Glutamatergic neuron (in vitro differentiated cells): Measurements from ENCODE around the gene LGR4. TPM values are rescaled to one million over a fixed set of nuclear protein-coding genes. Genes with fewer than 3 reads are reported as not detected.

Experiments
- DNase-seq: peaks from one replicate; pipeline ENCODE4 v3.0.0; 2022
- H3K27ac Mint-ChIP-seq: one replicate; pipeline ENCODE4 v1.8.0; 2020; ENCODE audit warnings: mild to moderate bottlenecking, mixed read lengths, inconsistent platforms; ENCODE audit not compliant: unreplicated experiment
- H3K27me3 Mint-ChIP-seq: one replicate; pipeline ENCODE4 v1.8.0; 2020; ENCODE audit warnings: mild to moderate bottlenecking, moderate library complexity, mixed read lengths, inconsistent platforms; ENCODE audit not compliant: unreplicated experiment
- H3K36me3 Mint-ChIP-seq: one replicate; pipeline ENCODE4 v1.8.0; 2020; ENCODE audit warnings: mild to moderate bottlenecking, mixed read lengths, inconsistent platforms; ENCODE audit not compliant: unreplicated experiment
- H3K4me1 Mint-ChIP-seq: one replicate; pipeline ENCODE4 v1.8.0; 2020; ENCODE audit warnings: mild to moderate bottlenecking, low read depth, mixed read lengths, inconsistent platforms; ENCODE audit not compliant: unreplicated experiment
- H3K4me3 Mint-ChIP-seq: one replicate; pipeline ENCODE4 v1.8.0; 2020; ENCODE audit warnings: mild to moderate bottlenecking, mixed read lengths, inconsistent platforms; ENCODE audit not compliant: unreplicated experiment
- H3K9me3 Mint-ChIP-seq: one replicate; pipeline ENCODE4 v1.8.0; 2020; ENCODE audit warnings: mild to moderate bottlenecking, moderate library complexity, mixed read lengths, inconsistent platforms; ENCODE audit not compliant: unreplicated experiment
- total RNA-seq: library from RNA; stranded (reverse); fragmentation: NEBNext Ultra II Directional; extraction: Animal tissue kit (Norgen Biotek cat#: 25700); gene quantifications from one replicate; pipeline ENCODE4 v1.2.1, GENCODE V29; 2021; ENCODE audit not compliant: unreplicated experiment
- TF ChIP-seq, protein P1 (sequence below): fragments of 200-600 bp; sonication (generic); IDR thresholded peaks from one replicate; pipeline ENCODE4 v1.5.0; 2021; ENCODE audit not compliant: partially characterized antibody, unreplicated experiment

The LGR4 gene
- total RNA-seq, 1 donor from 2014 or later = 87.1 TPM

- DNase-seq = no peak
- Mint-ChIP-seq H3K27me3 (peaks cover 2% of the 10 kb centered on the region), H3K4me3 (no peak overlapping the region), H3K27ac (no peak overlapping the region), H3K9me3 (peaks cover 6% of the 10 kb centered on the region), H3K4me1 (no peaks in the 10 kb centered on the region), H3K36me3 (no peaks in the 10 kb centered on the region)
- TF ChIP-seq, protein P1, sequence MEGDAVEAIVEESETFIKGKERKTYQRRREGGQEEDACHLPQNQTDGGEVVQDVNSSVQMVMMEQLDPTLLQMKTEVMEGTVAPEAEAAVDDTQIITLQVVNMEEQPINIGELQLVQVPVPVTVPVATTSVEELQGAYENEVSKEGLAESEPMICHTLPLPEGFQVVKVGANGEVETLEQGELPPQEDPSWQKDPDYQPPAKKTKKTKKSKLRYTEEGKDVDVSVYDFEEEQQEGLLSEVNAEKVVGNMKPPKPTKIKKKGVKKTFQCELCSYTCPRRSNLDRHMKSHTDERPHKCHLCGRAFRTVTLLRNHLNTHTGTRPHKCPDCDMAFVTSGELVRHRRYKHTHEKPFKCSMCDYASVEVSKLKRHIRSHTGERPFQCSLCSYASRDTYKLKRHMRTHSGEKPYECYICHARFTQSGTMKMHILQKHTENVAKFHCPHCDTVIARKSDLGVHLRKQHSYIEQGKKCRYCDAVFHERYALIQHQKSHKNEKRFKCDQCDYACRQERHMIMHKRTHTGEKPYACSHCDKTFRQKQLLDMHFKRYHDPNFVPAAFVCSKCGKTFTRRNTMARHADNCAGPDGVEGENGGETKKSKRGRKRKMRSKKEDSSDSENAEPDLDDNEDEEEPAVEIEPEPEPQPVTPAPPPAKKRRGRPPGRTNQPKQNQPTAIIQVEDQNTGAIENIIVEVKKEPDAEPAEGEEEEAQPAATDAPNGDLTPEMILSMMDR = no peak
Measured at GRCh38 chr11:27477831-27478230, 5.2 kb upstream of the LGR4 start.

DNA sequence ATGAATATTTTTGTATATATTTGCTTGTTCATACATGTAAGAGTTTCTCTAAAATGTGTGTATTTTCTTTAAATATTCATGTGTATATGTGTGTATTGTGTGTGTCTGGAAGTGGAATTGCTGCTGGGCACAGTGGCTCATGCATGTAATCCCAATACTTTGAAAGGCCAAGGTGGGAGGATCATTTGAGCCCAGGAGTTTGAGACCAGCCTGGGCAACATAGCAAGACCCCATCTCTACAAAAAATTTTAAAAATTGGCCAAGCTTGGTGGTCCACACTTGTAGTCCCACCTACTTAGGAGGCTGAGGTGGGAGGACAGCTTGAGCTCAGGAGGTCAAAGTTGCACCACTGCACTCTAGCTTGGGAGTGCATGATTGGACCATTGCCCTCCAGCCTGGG, 4.7 kb upstream of the LGR4 start:
- Mint-ChIP-seq H3K4me1 (no peaks in the 10 kb centered on the region), H3K27ac (no peak overlapping the region), H3K9me3 (peaks cover 9% of the 10 kb centered on the region), H3K27me3 (peaks cover 6% of the 10 kb centered on the region), H3K4me3 (no peak overlapping the region), H3K36me3 (no peaks in the 10 kb centered on the region)
- TF ChIP-seq, protein P1 = no peak
- DNase-seq = no peak

DNA sequence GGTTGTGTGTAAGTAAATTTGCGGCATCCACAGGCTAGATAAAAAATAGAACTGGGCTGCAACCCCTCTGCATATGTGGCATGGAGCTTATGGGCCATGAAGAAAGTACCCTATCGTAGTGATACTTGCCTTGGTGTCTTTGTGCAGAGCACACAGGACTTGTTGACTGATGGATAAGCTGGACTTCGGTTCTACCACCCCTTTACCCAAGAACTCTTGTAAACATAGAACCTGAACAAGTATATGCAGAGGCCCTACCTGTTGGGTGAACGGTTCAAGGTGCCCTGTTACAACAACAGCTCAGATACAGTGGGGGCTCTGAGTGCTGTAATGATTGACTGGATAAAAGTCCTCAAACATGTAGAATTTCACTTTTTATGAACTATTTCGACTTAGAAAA, 3.0 kb upstream of the LGR4 start:
- Mint-ChIP-seq H3K4me1 (no peaks in the 10 kb centered on the region), H3K4me3 (no peak overlapping the region), H3K36me3 (no peaks in the 10 kb centered on the region), H3K27ac (no peak overlapping the region), H3K27me3 (peaks cover 9% of the 10 kb centered on the region), H3K9me3 (peaks cover 9% of the 10 kb centered on the region)
- no peak for DNase-seq
- TF ChIP-seq, protein P1 = no peak

DNA sequence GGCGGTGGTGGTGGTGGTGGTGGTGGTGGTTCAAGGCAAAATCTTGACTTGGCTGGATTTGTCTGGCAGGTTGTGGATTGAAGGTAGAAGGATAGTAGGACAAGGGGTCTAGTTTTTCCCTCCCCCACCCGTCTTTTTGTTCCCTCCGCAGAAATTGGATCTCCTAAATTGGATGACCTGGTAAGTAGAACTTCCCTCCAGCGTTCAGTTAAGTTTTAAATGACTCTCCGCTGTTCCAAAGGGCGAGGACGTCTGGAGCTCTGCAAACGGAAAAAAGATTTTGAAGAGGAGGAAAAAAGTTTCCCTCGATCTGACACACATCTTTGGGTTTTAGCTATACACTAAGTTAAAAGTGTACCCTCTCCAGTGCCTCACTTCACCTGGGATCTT, 422 bp upstream of the LGR4 start:
- TF ChIP-seq, protein P1 = no peak
- H3K27ac Mint-ChIP-seq = peak overlapping the region; percentile 97
- peaks cover 9% of the 10 kb centered on the region for H3K9me3 Mint-ChIP-seq
- no peaks in the 10 kb centered on the region for H3K36me3 Mint-ChIP-seq
- H3K27me3 Mint-ChIP-seq = peaks cover 11% of the 10 kb centered on the region
- H3K4me1 Mint-ChIP-seq = peaks cover 17% of the 10 kb centered on the region
- H3K4me3 Mint-ChIP-seq = peak overlapping the region; percentile 98
- no peak for DNase-seq

DNA sequence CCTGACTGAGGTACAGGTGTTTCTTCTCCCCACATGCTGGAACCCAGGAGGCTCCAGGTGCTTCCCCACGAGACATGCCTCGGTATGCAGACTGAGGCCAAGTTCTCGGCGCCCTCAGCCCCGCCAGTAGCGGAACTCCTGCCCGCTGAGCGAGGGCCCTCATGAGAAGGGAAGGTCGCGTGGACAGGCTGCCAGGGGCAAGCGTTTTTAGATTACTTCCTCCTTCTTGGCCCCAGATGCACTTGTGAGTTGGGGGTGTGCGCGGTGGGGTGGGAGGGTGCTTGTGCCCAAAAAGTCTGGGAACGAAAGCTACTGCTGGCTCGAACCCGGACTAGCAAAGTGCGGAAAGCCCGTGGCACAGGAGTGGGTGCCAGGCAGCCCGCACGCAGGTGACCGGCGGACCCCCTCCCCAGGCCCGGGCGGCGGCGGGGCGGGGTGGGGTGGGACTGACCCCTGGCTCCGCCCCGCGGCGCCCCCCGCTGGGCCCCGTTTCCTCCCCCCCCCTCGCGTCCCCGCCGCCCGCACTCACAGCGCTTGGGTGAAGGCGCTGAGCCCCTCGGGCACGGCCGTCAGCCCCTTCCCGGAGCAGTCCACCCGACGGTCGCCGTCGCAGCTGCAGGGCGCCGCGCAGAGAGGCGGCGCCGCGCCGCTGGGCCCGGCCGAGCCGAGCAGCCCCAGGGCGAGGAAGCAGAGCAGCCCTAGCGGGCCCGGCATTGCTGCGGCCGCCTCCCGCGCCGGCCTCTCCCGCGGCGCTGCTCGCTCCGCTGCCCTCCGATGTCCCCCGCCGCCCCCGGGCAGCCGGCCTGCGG, 797 bp downstream of the LGR4 start:
- H3K36me3 Mint-ChIP-seq = no peaks in the 10 kb centered on the region
- peaks cover 9% of the 10 kb centered on the region for H3K9me3 Mint-ChIP-seq
- peaks cover 20% of the 10 kb centered on the region for H3K4me1 Mint-ChIP-seq
- peak overlapping the region; percentile 50 for H3K27ac Mint-ChIP-seq
- H3K27me3 Mint-ChIP-seq = peaks cover 11% of the 10 kb centered on the region
- H3K4me3 Mint-ChIP-seq = peak overlapping the region; percentile 93
- peak; percentile 52 for DNase-seq
- TF ChIP-seq, protein P1 = no peak
